Parathyroid adenoma (tissue), 2 donors: ENCODE measurements around the gene TBC1D32.

Source experiments
- H2AFZ ChIP-seq: fragments of 300-600 bp; sonication (generic); one replicate; pipeline ENCODE4 v1.7.0; 2017; ENCODE audit warnings: antibody characterized with exemption, mild to moderate bottlenecking
- H3K27ac ChIP-seq: fragments of 300-600 bp; sonication (generic); one replicate; pipeline ENCODE4 v1.7.0; 2017
- H3K27me3 ChIP-seq: fragments of 300-600 bp; sonication (generic); one replicate; pipeline ENCODE4 v1.7.0; 2017; ENCODE audit warnings: low read length; ENCODE audit not compliant: control insufficient read depth, insufficient read depth
- H3K36me3 ChIP-seq: fragments of 300-600 bp; sonication (generic); one replicate; pipeline ENCODE4 v1.7.0; 2017; ENCODE audit warnings: low read length; ENCODE audit not compliant: control insufficient read depth, insufficient read depth
- H3K4me1 ChIP-seq: fragments of 300-600 bp; sonication (generic); one replicate; pipeline ENCODE4 v1.7.0; 2017; ENCODE audit warnings: control low read depth
- H3K4me2 ChIP-seq: fragments of 300-600 bp; sonication (generic); one replicate; pipeline ENCODE4 v1.7.0; 2017; ENCODE audit warnings: low read length
- H3K4me3 ChIP-seq: fragments of 300-600 bp; sonication (generic); one replicate; pipeline ENCODE4 v1.7.0; 2017; ENCODE audit warnings: low read depth, low read length
- H3K79me2 ChIP-seq: fragments of 300-600 bp; sonication (generic); one replicate; pipeline ENCODE4 v1.7.0; 2017; ENCODE audit warnings: control low read depth
- H3K9ac ChIP-seq: fragments of 300-600 bp; sonication (generic); one replicate; pipeline ENCODE4 v1.7.0; 2017; ENCODE audit warnings: mild to moderate bottlenecking
- H3K9me3 ChIP-seq: fragments of 300-600 bp; sonication (generic); one replicate; pipeline ENCODE4 v1.7.0; 2017; ENCODE audit warnings: low read length; ENCODE audit not compliant: control insufficient read depth
- CTCF ChIP-seq: fragments of 300-600 bp; sonication (generic); IDR thresholded peaks from one replicate; pipeline ENCODE4 v1.7.0; 2017; ENCODE audit warnings: antibody characterized with exemption, mild to moderate bottlenecking
- donor health status: primary hyperparathyroidism.

The TBC1D32 gene

DNA sequence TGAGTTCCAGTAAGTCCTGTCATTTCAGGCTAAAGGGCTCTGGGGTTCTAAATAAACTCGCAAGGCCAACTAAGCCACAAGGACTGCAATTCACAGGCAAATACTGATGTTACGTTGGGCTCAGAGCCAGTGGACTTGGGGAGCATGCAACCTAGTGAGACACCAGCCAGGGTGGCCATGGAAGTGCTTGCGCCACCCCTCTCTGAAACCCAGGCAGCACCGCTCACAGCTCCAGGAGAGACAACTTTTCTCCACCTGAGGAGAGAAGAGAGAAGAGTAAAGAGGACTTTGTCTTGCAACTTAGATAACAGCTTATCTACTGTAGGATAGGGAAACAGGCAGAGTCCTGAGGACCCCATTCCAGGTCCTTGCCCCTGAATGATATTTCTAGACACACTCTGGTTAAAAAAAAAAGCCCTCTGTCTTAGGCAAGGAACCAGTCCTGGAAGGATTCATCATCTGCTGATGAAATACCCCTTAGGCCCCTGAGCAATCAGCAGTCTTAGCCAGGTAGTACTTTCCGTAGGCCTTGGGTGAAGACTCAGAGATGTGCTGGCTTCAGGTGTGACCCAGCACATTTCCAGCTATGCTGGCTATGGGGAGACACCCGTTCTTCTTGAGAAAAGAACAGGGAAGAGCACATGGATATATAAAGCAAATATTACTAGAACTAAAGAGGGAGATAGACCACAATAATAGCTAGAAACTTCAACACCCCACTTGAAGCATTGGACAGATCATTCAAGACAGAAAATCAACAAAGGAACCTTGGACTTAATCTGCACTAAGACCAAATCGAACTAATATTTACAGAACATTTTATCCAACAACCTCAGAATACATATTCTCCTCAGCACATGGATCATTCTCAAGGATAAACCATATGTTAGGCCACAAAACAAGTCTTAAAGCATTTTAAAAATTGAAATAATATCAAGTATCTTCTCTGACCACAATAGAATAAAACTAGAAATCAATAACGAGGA lies 31.5 kb upstream of the TBC1D32 start:
- H3K36me3 ChIP-seq: no peaks in the 10 kb centered on the region
- no peak for TF ChIP-seq CTCF
- H3K4me2 ChIP-seq: no peak overlapping the region
- H3K4me3 ChIP-seq: no peak overlapping the region
- no peaks in the 10 kb centered on the region for H3K79me2 ChIP-seq
- H3K9me3 ChIP-seq: no peaks in the 10 kb centered on the region
- H3K27ac ChIP-seq: no peak overlapping the region
- H3K9ac ChIP-seq: no peak overlapping the region
- H3K4me1 ChIP-seq: no peaks in the 10 kb centered on the region
- no peak overlapping the region for H2AFZ ChIP-seq
- no peaks in the 10 kb centered on the region for H3K27me3 ChIP-seq

GRCh38 chr6:121356575-121356974 lies 22.3 kb upstream of the TBC1D32 start:
- Histone ChIP-seq H3K4me3 (no peak overlapping the region), H3K4me2 (no peak overlapping the region), H3K36me3 (no peaks in the 10 kb centered on the region), H2AFZ (no peak overlapping the region), H3K4me1 (no peaks in the 10 kb centered on the region), H3K79me2 (no peaks in the 10 kb centered on the region), H3K9me3 (no peaks in the 10 kb centered on the region), H3K9ac (no peak overlapping the region), H3K27ac (no peak overlapping the region), H3K27me3 (no peaks in the 10 kb centered on the region)
- TF ChIP-seq CTCF: no peak

- H3K4me3 ChIP-seq: no peak overlapping the region
- H3K36me3 ChIP-seq: no peaks in the 10 kb centered on the region
- no peaks in the 10 kb centered on the region for H3K4me1 ChIP-seq
- H3K9ac ChIP-seq: no peak overlapping the region
- no peak overlapping the region for H2AFZ ChIP-seq
- no peak overlapping the region for H3K4me2 ChIP-seq
- H3K79me2 ChIP-seq: no peaks in the 10 kb centered on the region
- no peaks in the 10 kb centered on the region for H3K27me3 ChIP-seq
- H3K27ac ChIP-seq: no peak overlapping the region
- TF ChIP-seq CTCF: no peak
- no peaks in the 10 kb centered on the region for H3K9me3 ChIP-seq
Observed at GRCh38 chr6:121354764-121355163, 20.5 kb upstream of the TBC1D32 start.

GRCh38 chr6:121352941-121353340 lies 18.7 kb upstream of the TBC1D32 start:
- no peaks in the 10 kb centered on the region for H3K9me3 ChIP-seq
- no peaks in the 10 kb centered on the region for H3K79me2 ChIP-seq
- no peaks in the 10 kb centered on the region for H3K36me3 ChIP-seq
- H3K27me3 ChIP-seq: no peaks in the 10 kb centered on the region
- H2AFZ ChIP-seq: no peak overlapping the region
- H3K4me2 ChIP-seq: no peak overlapping the region
- H3K4me3 ChIP-seq: no peak overlapping the region
- H3K27ac ChIP-seq: no peak overlapping the region
- TF ChIP-seq CTCF: no peak
- H3K4me1 ChIP-seq: no peaks in the 10 kb centered on the region
- no peak overlapping the region for H3K9ac ChIP-seq

DNA sequence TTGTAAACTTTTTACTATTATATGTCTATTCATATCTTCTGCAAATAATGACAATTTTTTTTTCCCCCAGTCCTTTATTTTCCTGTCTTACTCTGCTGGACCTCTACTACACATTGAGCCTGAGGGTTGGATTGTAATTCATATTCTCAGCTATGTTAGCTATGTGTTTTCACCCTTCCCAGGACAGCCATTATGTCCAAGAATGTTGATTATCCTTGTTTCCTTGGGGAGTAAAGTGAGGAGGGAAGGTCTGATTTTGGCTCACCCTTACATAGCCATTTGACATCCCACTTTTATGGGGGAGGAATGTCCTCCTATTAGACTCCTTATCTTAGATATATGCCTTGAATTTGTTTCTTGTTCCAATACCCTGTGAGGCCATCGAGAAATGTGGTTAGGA lies 17.6 kb upstream of the TBC1D32 start:
- H3K4me2 ChIP-seq: no peak overlapping the region
- no peaks in the 10 kb centered on the region for H3K27me3 ChIP-seq
- no peak overlapping the region for H3K9ac ChIP-seq
- H2AFZ ChIP-seq: no peak overlapping the region
- H3K36me3 ChIP-seq: no peaks in the 10 kb centered on the region
- no peak overlapping the region for H3K4me3 ChIP-seq
- no peaks in the 10 kb centered on the region for H3K79me2 ChIP-seq
- H3K27ac ChIP-seq: no peak overlapping the region
- no peak for TF ChIP-seq CTCF
- H3K9me3 ChIP-seq: no peaks in the 10 kb centered on the region
- no peaks in the 10 kb centered on the region for H3K4me1 ChIP-seq
